Measurements from ENCODE around the gene NSMCE1. TPM values are rescaled to one million over a fixed set of nuclear protein-coding genes. Genes with fewer than 3 reads are reported as not detected.
"Not testable (repeated sequence)": the region's sequence is repeated elsewhere in the genome, so short reads cannot be mapped to it uniquely, and the experiment has no call there.

Gene NSMCE1
- total and polyA plus RNA-seq, 2 donors (not counting 1 experiment from before 2014, with no cell fraction given): 48.8 to 142 TPM

- Histone ChIP-seq H3K9ac (ENCODE audit: insufficient read depth, low read length) (no peak overlapping the region), H2AFZ (ENCODE audit: low read length) (no peak overlapping the region), H3K27ac (ENCODE audit: insufficient read depth, low read length) (no peak overlapping the region), H3K9me3 (ENCODE audit: control insufficient read depth, insufficient read depth, low read depth, low read length) (no peaks in the 10 kb centered on the region), H4K20me1 (ENCODE audit: control insufficient read depth, extremely low read depth, insufficient read depth, low read length) (no peaks in the 10 kb centered on the region), H3K4me2 (ENCODE audit: extremely low read depth, insufficient read depth, low read length) (no peak overlapping the region), H3K27me3 (ENCODE audit: control insufficient read depth, insufficient read depth, low read length) (no peaks in the 10 kb centered on the region), H3K36me3 (ENCODE audit: control insufficient read depth, insufficient read depth, low read length) (no peaks in the 10 kb centered on the region), H3K4me3 (replicated peaks in 1 of 4; ENCODE audit: control extremely low read depth in 1 of 4, insufficient read depth in 1 of 4, low read depth in 3 of 4, low read length in 4 of 4) (no peak overlapping the region), H3K79me2 (ENCODE audit: control insufficient read depth, insufficient read depth, low read length) (no peaks in the 10 kb centered on the region), H3K4me1 (ENCODE audit: control insufficient read depth, extremely low read depth, insufficient read depth, low read length) (peaks cover 6% of the 10 kb centered on the region)
- TF ChIP-seq CTCF (conservative IDR thresholded peaks at IDR 0.05 in 1 of 2, IDR thresholded peaks at IDR 0.05 in 1 of 2; ENCODE audit: low read depth in 1 of 2, low read length in 2 of 2) (no peak), EZH2 (IDR thresholded peaks at IDR 0.05; ENCODE audit: low read length, missing control alignments) (no peak)
- no peak for DNase-seq (ENCODE audit: low read depth in 2 of 2)
Measured at GRCh38 chr16:27284865-27285675, 16.5 kb upstream of the NSMCE1 start.

- Histone ChIP-seq H3K4me1 (ENCODE audit: control insufficient read depth, extremely low read depth, insufficient read depth, low read length) (peaks cover 2% of the 10 kb centered on the region), H4K20me1 (ENCODE audit: control insufficient read depth, extremely low read depth, insufficient read depth, low read length) (no peaks in the 10 kb centered on the region), H2AFZ (ENCODE audit: low read length) (no peak overlapping the region), H3K79me2 (ENCODE audit: control insufficient read depth, insufficient read depth, low read length) (no peaks in the 10 kb centered on the region), H3K27ac (ENCODE audit: insufficient read depth, low read length) (no peak overlapping the region), H3K9me3 (ENCODE audit: control insufficient read depth, insufficient read depth, low read depth, low read length) (no peaks in the 10 kb centered on the region), H3K4me3 (replicated peaks in 1 of 4; ENCODE audit: control extremely low read depth in 1 of 4, insufficient read depth in 1 of 4, low read depth in 3 of 4, low read length in 4 of 4) (no peak overlapping the region), H3K9ac (ENCODE audit: insufficient read depth, low read length) (no peak overlapping the region), H3K36me3 (ENCODE audit: control insufficient read depth, insufficient read depth, low read length) (no peaks in the 10 kb centered on the region), H3K27me3 (ENCODE audit: control insufficient read depth, insufficient read depth, low read length) (no peaks in the 10 kb centered on the region), H3K4me2 (ENCODE audit: extremely low read depth, insufficient read depth, low read length) (no peak overlapping the region)
- no peak for DNase-seq (ENCODE audit: low read depth in 2 of 2)
- TF ChIP-seq CTCF (conservative IDR thresholded peaks at IDR 0.05 in 1 of 2, IDR thresholded peaks at IDR 0.05 in 1 of 2; ENCODE audit: low read depth in 1 of 2, low read length in 2 of 2): no peak
- no peak for TF ChIP-seq EZH2 (IDR thresholded peaks at IDR 0.05; ENCODE audit: low read length, missing control alignments)
Measured at GRCh38 chr16:27281243-27281642, 12.7 kb upstream of the NSMCE1 start.

- Histone ChIP-seq H3K4me1 (ENCODE audit: control insufficient read depth, extremely low read depth, insufficient read depth, low read length) (peaks cover 6% of the 10 kb centered on the region), H3K9ac (ENCODE audit: insufficient read depth, low read length) (no peak overlapping the region), H3K36me3 (ENCODE audit: control insufficient read depth, insufficient read depth, low read length) (no peaks in the 10 kb centered on the region), H3K79me2 (ENCODE audit: control insufficient read depth, insufficient read depth, low read length) (no peaks in the 10 kb centered on the region), H3K4me3 (replicated peaks in 1 of 4; ENCODE audit: control extremely low read depth in 1 of 4, insufficient read depth in 1 of 4, low read depth in 3 of 4, low read length in 4 of 4) (no peak overlapping the region), H3K27me3 (ENCODE audit: control insufficient read depth, insufficient read depth, low read length) (no peaks in the 10 kb centered on the region), H3K9me3 (ENCODE audit: control insufficient read depth, insufficient read depth, low read depth, low read length) (no peaks in the 10 kb centered on the region), H2AFZ (ENCODE audit: low read length) (no peak overlapping the region), H3K27ac (ENCODE audit: insufficient read depth, low read length) (no peak overlapping the region), H4K20me1 (ENCODE audit: control insufficient read depth, extremely low read depth, insufficient read depth, low read length) (no peaks in the 10 kb centered on the region), H3K4me2 (ENCODE audit: extremely low read depth, insufficient read depth, low read length) (no peak overlapping the region)
- DNase-seq (ENCODE audit: low read depth in 2 of 2): no peak
- TF ChIP-seq EZH2 (IDR thresholded peaks at IDR 0.05; ENCODE audit: low read length, missing control alignments) (no peak), CTCF (conservative IDR thresholded peaks at IDR 0.05 in 1 of 2, IDR thresholded peaks at IDR 0.05 in 1 of 2; ENCODE audit: low read depth in 1 of 2, low read length in 2 of 2) (no peak)
Measured at GRCh38 chr16:27275394-27275793, 6.8 kb upstream of the NSMCE1 start.

- H3K27ac ChIP-seq (ENCODE audit: insufficient read depth, low read length); H3K4me1 ChIP-seq (ENCODE audit: control insufficient read depth, extremely low read depth, insufficient read depth, low read length); H4K20me1 ChIP-seq (ENCODE audit: control insufficient read depth, extremely low read depth, insufficient read depth, low read length); DNase-seq (ENCODE audit: low read depth in 2 of 2); H3K9ac ChIP-seq (ENCODE audit: insufficient read depth, low read length); H2AFZ ChIP-seq (ENCODE audit: low read length); H3K9me3 ChIP-seq (ENCODE audit: control insufficient read depth, insufficient read depth, low read depth, low read length); H3K36me3 ChIP-seq (ENCODE audit: control insufficient read depth, insufficient read depth, low read length); H3K79me2 ChIP-seq (ENCODE audit: control insufficient read depth, insufficient read depth, low read length); H3K4me3 ChIP-seq (replicated peaks in 1 of 4; ENCODE audit: control extremely low read depth in 1 of 4, insufficient read depth in 1 of 4, low read depth in 3 of 4, low read length in 4 of 4); H3K4me2 ChIP-seq (ENCODE audit: extremely low read depth, insufficient read depth, low read length); H3K27me3 ChIP-seq (ENCODE audit: control insufficient read depth, insufficient read depth, low read length): not testable (repeated sequence)
Measured at GRCh38 chr16:27274424-27274874, 5.9 kb upstream of the NSMCE1 start.

Measured in fibroblast of lung (primary cell).